GM23338 (cell line): ENCODE measurements around the gene DLST. TPM values are rescaled to one million over a fixed set of nuclear protein-coding genes. Genes with fewer than 3 reads are reported as not detected.

Experiments used
- ATAC-seq: fragments of 200-7000 bp; cut with Tn5 transposase; 3 replicates; pipeline ENCODE4 v1.9.1; 2020
- DNase-seq: peaks from one replicate; pipeline ENCODE4 v3.0.0-alpha.2; 2015; ENCODE audit warnings: low spot score
- H2AFZ ChIP-seq: fragments of 200-600 bp; sonication (generic); 2 replicates; pipeline ENCODE4 v1.8.0; 2016; ENCODE audit warnings: antibody characterized with exemption, mild to moderate bottlenecking, moderate library complexity
- H3F3A ChIP-seq: fragments of 200-600 bp; sonication (generic); replicated peaks from 2 replicates; pipeline ENCODE4 v1.8.0; 2017; ENCODE audit warnings: antibody characterized with exemption, mixed run types, low read depth
- H3K27ac ChIP-seq: fragments of 200-600 bp; sonication (generic); 2 replicates; pipeline ENCODE4 v1.6.1; 2016; ENCODE audit warnings: low read depth
- H3K27me3 ChIP-seq: fragments of 200-600 bp; sonication (generic); 2 replicates; pipeline ENCODE4 v1.8.0; 2016; ENCODE audit warnings: mild to moderate bottlenecking, mixed run types, moderate library complexity; ENCODE audit not compliant: insufficient read depth
- H3K36me3 ChIP-seq: fragments of 200-600 bp; sonication (generic); 2 replicates; pipeline ENCODE4 v1.8.0; 2016; ENCODE audit warnings: mild to moderate bottlenecking; ENCODE audit not compliant: insufficient read depth
- H3K4me1 ChIP-seq: fragments of 200-600 bp; sonication (generic); 2 replicates; pipeline ENCODE4 v1.8.0; 2016; ENCODE audit warnings: mild to moderate bottlenecking, moderate library complexity; ENCODE audit not compliant: insufficient read depth
- H3K4me2 ChIP-seq: fragments of 200-600 bp; sonication (generic); 2 replicates; pipeline ENCODE4 v1.7.1; 2017; ENCODE audit warnings: mixed run types
- H3K4me3 ChIP-seq: fragments of 200-600 bp; sonication (generic); 2 replicates; pipeline ENCODE4 v1.6.1; 2016; ENCODE audit warnings: mixed run types
- H3K79me2 ChIP-seq: fragments of 200-600 bp; sonication (generic); replicated peaks from 2 replicates; pipeline ENCODE4 v1.8.0; 2017; ENCODE audit warnings: mild to moderate bottlenecking; ENCODE audit not compliant: insufficient read depth
- H3K9me2 ChIP-seq: fragments of 200-600 bp; sonication (generic); 2 replicates; pipeline ENCODE4 v1.8.0; 2017; ENCODE audit not compliant: insufficient read depth
- H4K20me1 ChIP-seq: fragments of 200-600 bp; sonication (generic); replicated peaks from 2 replicates; pipeline ENCODE4 v1.8.0; 2017; ENCODE audit warnings: mild to moderate bottlenecking; ENCODE audit not compliant: insufficient read depth
- H3K27ac Mint-ChIP-seq: 2 replicates; pipeline ENCODE4 v1.8.0; 2020; ENCODE audit warnings: inconsistent platforms, mild to moderate bottlenecking, moderate library complexity, mixed read lengths
- H3K27me3 Mint-ChIP-seq: 3 replicates; pipeline ENCODE4 v1.8.0; 2022; ENCODE audit warnings: low read depth, mild to moderate bottlenecking, moderate library complexity, mixed read lengths, inconsistent platforms; ENCODE audit not compliant: insufficient read depth, poor library complexity
- H3K36me3 Mint-ChIP-seq: 3 replicates; pipeline ENCODE4 v1.8.0; 2021; ENCODE audit warnings: low read depth, mild to moderate bottlenecking, inconsistent platforms, moderate library complexity, mixed read lengths
- H3K4me1 Mint-ChIP-seq: 3 replicates; pipeline ENCODE4 v1.8.0; 2020; ENCODE audit warnings: mild to moderate bottlenecking, inconsistent platforms, mixed read lengths
- H3K4me3 Mint-ChIP-seq: 3 replicates; pipeline ENCODE4 v1.8.0; 2021; ENCODE audit warnings: moderate library complexity, mild to moderate bottlenecking, inconsistent platforms, mixed read lengths
- H3K9me3 Mint-ChIP-seq: 3 replicates; pipeline ENCODE4 v1.8.0; 2020; ENCODE audit warnings: moderate library complexity, mild to moderate bottlenecking, inconsistent platforms, mixed read lengths
- CREB1 ChIP-seq: fragments of 250-450 bp; sonication (Bioruptor Pico); IDR thresholded peaks from 2 replicates; pipeline ENCODE4 v1.5.0; 2020; ENCODE audit warnings: low read depth, mild to moderate bottlenecking, moderate library complexity
- CTCF ChIP-seq, 2 experiments: fragments of 200-600 bp in 1 of 2; sonication (generic) in 1 of 2; conservative IDR thresholded peaks; 2 replicates each; pipeline versions ENCODE4 v1.5.1 to v1.6.1; 2016 to 2017; ENCODE audit warnings: antibody characterized with exemption in 2 of 2, low read depth in 2 of 2, mild to moderate bottlenecking in 2 of 2, moderate library complexity in 1 of 2
- ETS1 ChIP-seq: IDR thresholded peaks from 2 replicates; pipeline ENCODE4 v1.6.1; 2016; ENCODE audit warnings: antibody characterized with exemption
- EZH2 ChIP-seq: fragments of 200-600 bp; sonication (generic); IDR thresholded peaks from one replicate; pipeline ENCODE4 v1.8.0; 2017; ENCODE audit warnings: antibody characterized with exemption, mild to moderate bottlenecking, low read depth; ENCODE audit not compliant: unreplicated experiment
- EZH2phosphoT487 ChIP-seq: fragments of 200-600 bp; sonication (generic); IDR thresholded peaks from one replicate; pipeline ENCODE4 v1.8.1; 2018; ENCODE audit warnings: antibody characterized with exemption; ENCODE audit not compliant: unreplicated experiment
- JUNB ChIP-seq: IDR thresholded peaks from one replicate; pipeline ENCODE4 v1.6.1; 2016; ENCODE audit warnings: antibody characterized with exemption; ENCODE audit not compliant: unreplicated experiment
- NANOG ChIP-seq: IDR thresholded peaks from 2 replicates; pipeline ENCODE4 v1.6.1; 2016; ENCODE audit warnings: antibody characterized with exemption, borderline replicate concordance
- POLR2AphosphoS5 ChIP-seq: IDR thresholded peaks from 2 replicates; pipeline ENCODE4 v1.6.1; 2016; ENCODE audit warnings: antibody characterized with exemption, low read depth
- REST ChIP-seq: IDR thresholded peaks from one replicate; pipeline ENCODE4 v1.6.1; 2018; ENCODE audit warnings: antibody characterized with exemption; ENCODE audit not compliant: unreplicated experiment
- STAT1 ChIP-seq: IDR thresholded peaks from one replicate; pipeline ENCODE4 v1.6.1; 2016; ENCODE audit warnings: antibody characterized with exemption; ENCODE audit not compliant: unreplicated experiment
- ZNF114 ChIP-seq: fragments of 250-450 bp; sonication (Bioruptor Pico); IDR thresholded peaks from 2 replicates; pipeline ENCODE4 v1.5.0; 2020; ENCODE audit warnings: mild to moderate bottlenecking, moderate library complexity
- ZNF331 ChIP-seq: fragments of 250-450 bp; sonication (Bioruptor Pico); IDR thresholded peaks from 2 replicates; pipeline ENCODE4 v1.5.0; 2020; ENCODE audit warnings: low read depth, mild to moderate bottlenecking, moderate library complexity
- ZNF462 ChIP-seq: fragments of 250-450 bp; sonication (Bioruptor Pico); IDR thresholded peaks from 2 replicates; pipeline ENCODE4 v1.5.0; 2020; ENCODE audit warnings: mild to moderate bottlenecking, moderate library complexity
- polyA plus RNA-seq: library from polyadenylated mRNA; unstranded; fragments of >200 nt; fragmentation: Nextera tagmentation; extraction: Ambion mirVana; gene quantifications from 2 replicates; pipeline ENCODE4 v1.2.1, GENCODE V29; 2016
- total RNA-seq: library from RNA; depleted of rRNA; stranded (reverse); fragments of >200 nt; shearing (Covaris generic); gene quantifications from 2 replicates; pipeline ENCODE4 v1.2.3, GENCODE V29; 2014

DLST gene
- total and polyA plus RNA-seq, 2 experiments from 2014 or later, result 11.2 to 106 TPM

GRCh38 chr14:74947353-74948227 lies 65.9 kb downstream of the DLST start:
- H3K27ac ChIP-seq, result no peak overlapping the region
- Mint-ChIP-seq H3K36me3 (no peaks in the 10 kb centered on the region; the same call in 2 of the 3 replicates), H3K27me3 (peaks cover 14% of the 10 kb centered on the region), H3K9me3 (no peaks in the 10 kb centered on the region; the same call in 2 of the 3 replicates), H3K4me1 (peaks cover 8% of the 10 kb centered on the region; the same call in 2 of the 3 replicates), H3K27ac (no peak overlapping the region), H3K4me3 (no peak overlapping the region; the same call in 2 of the 3 replicates)
- no peaks in the 10 kb centered on the region for H4K20me1 ChIP-seq
- H3K4me3 ChIP-seq, result no peak overlapping the region
- peaks cover 4% of the 10 kb centered on the region; the same call in 1 of the 2 replicates for H3K4me1 ChIP-seq
- no peaks in the 10 kb centered on the region for H3K79me2 ChIP-seq
- no peak overlapping the region for H2AFZ ChIP-seq
- H3K9me2 ChIP-seq, result no peaks in the 10 kb centered on the region
- no peaks in the 10 kb centered on the region for H3K36me3 ChIP-seq
- no peak overlapping the region for H3K4me2 ChIP-seq
- ATAC-seq (no peak), DNase-seq (no peak)
- TF ChIP-seq ZNF114 (CRISPR knock-in tag) (no peak), JUNB (no peak), NANOG (no peak), ETS1 (no peak), ZNF462 (no peak), CREB1 (no peak), STAT1 (no peak), POLR2AphosphoS5 (no peak), EZH2phosphoT487 (no peak), CTCF (conservative IDR thresholded peaks at IDR 0.05; ENCODE audit: low read depth in 2 of 2) (no peak), EZH2 (no peak), REST (no peak), ZNF331 (no peak)
- no peaks in the 10 kb centered on the region for H3K27me3 ChIP-seq
- 0 out of 2 replicates have a peak, but pooled peaks cover 5% of the 10 kb centered on the region for H3F3A ChIP-seq
